H1 (cell line): Measurements from ENCODE around the gene EEF1AKMT3. TPM values are rescaled to one million over a fixed set of nuclear protein-coding genes. Genes with fewer than 3 reads are reported as not detected.

Experiments used
- CTCF ChIA-PET: fragments of 300-600 bp; sonication (Branson Sonifier 250); formaldehyde crosslinking; loops from one replicate; lab custom pipeline; 2021; ENCODE audit not compliant: partially characterized antibody; lab: Charles Lee
- POLR2A ChIA-PET: fragments of 300-600 bp; sonication (Branson Sonifier 250); formaldehyde crosslinking; loops from one replicate; lab custom pipeline; 2021; ENCODE audit warnings: inconsistent platforms; ENCODE audit not compliant: partially characterized antibody; lab: Charles Lee
- DNase-seq, 2 experiments: peaks; one replicate each; pipeline versions ENCODE4 v3.0.0 to v3.0.0-alpha.2; 2010 to 2022; ENCODE audit warnings: low spot score in 2 of 2, low read depth in 1 of 2, mixed read lengths in 1 of 2
- FAIRE-seq: peaks from 2 replicates; lab custom pipeline; 2011; peaks lifted over from hg19 to GRCh38; lab: Jason Lieb, UNC
- H2AFZ ChIP-seq: 2 replicates; pipeline ENCODE4 v1.8.1; 2012; ENCODE audit warnings: low read length, inconsistent platforms
- H2AK5ac ChIP-seq: 2 replicates; pipeline ENCODE4 v1.6.1; 2013; ENCODE audit warnings: low read depth, low read length
- H2BK120ac ChIP-seq: replicated peaks from 2 replicates; pipeline ENCODE3; 2013; ENCODE audit warnings: low read depth, low read length, inconsistent platforms
- H2BK12ac ChIP-seq: 2 replicates; pipeline ENCODE4 v1.6.1; 2013; ENCODE audit warnings: low read depth, low read length
- H2BK15ac ChIP-seq: 2 replicates; pipeline ENCODE4 v1.6.1; 2013; ENCODE audit warnings: low read length
- H2BK20ac ChIP-seq: 2 replicates; pipeline ENCODE4 v1.6.1; 2013; ENCODE audit warnings: low read length
- H2BK5ac ChIP-seq: 2 replicates; pipeline ENCODE4 v1.6.1; 2013; ENCODE audit warnings: low read depth, low read length
- H3K14ac ChIP-seq: 2 replicates; pipeline ENCODE4 v1.6.1; 2013; ENCODE audit warnings: inconsistent platforms; ENCODE audit not compliant: insufficient read length
- H3K18ac ChIP-seq: 2 replicates; pipeline ENCODE4 v1.6.1; 2013; ENCODE audit warnings: low read length; ENCODE audit errors: extremely low read depth
- H3K23ac ChIP-seq: 2 replicates; pipeline ENCODE4 v1.6.1; 2013; ENCODE audit warnings: inconsistent platforms; ENCODE audit not compliant: insufficient read length
- H3K23me2 ChIP-seq: 2 replicates; pipeline ENCODE4 v1.6.1; 2013; ENCODE audit warnings: low read depth, low read length
- H3K27ac ChIP-seq: 2 replicates; pipeline ENCODE4 v1.6.1; 2011; ENCODE audit warnings: low read depth, low read length, inconsistent platforms
- H3K27me3 ChIP-seq, 4 experiments: replicated peaks in 1 of 4; 1 replicate in 1 of 4; 2 replicates in 3 of 4; pipeline versions ENCODE4 v1.6.1 to v1.8.1; 2011 to 2013; ENCODE audit warnings: low read length in 3 of 4, mild to moderate bottlenecking in 3 of 4, inconsistent platforms in 2 of 4, mixed read lengths in 2 of 4, moderate library complexity in 1 of 4; ENCODE audit not compliant: control insufficient read depth in 3 of 4, insufficient read depth in 3 of 4; ENCODE audit errors: extremely low read depth in 1 of 4
- H3K36me3 ChIP-seq, 4 experiments: 2 replicates each; pipeline versions ENCODE4 v1.6.1 to v1.8.1; 2011 to 2013; ENCODE audit warnings: mild to moderate bottlenecking in 4 of 4, low read length in 3 of 4, moderate library complexity in 2 of 4, control low read depth in 1 of 4, inconsistent platforms in 1 of 4; ENCODE audit not compliant: insufficient read depth in 4 of 4, control insufficient read depth in 2 of 4
- H3K4ac ChIP-seq: replicated peaks from 2 replicates; pipeline ENCODE3; 2013; ENCODE audit warnings: low read length, low read depth, mixed read lengths, inconsistent platforms; ENCODE audit not compliant: insufficient read length
- H3K4me1 ChIP-seq, 4 experiments: replicated peaks in 1 of 4; 1 replicate in 1 of 4; 2 replicates in 3 of 4; pipeline versions ENCODE4 v1.6.1 to v1.8.1; 2011 to 2013; ENCODE audit warnings: low read length in 3 of 4, inconsistent platforms in 2 of 4, mixed read lengths in 1 of 4; ENCODE audit not compliant: insufficient read depth in 4 of 4, control insufficient read depth in 3 of 4
- H3K4me2 ChIP-seq, 2 experiments: 2 replicates each; pipeline versions ENCODE4 v1.6.1 to v1.8.1; 2011 to 2013; ENCODE audit warnings: low read depth in 2 of 2, low read length in 2 of 2, control low read depth in 1 of 2, inconsistent platforms in 1 of 2, mild to moderate bottlenecking in 1 of 2; ENCODE audit not compliant: insufficient read depth in 1 of 2
- H3K4me3 ChIP-seq, 4 experiments: fragments of 200-600, 300-600 bp in 1 of 4; sonication (generic), shearing (Covaris generic), sonication (Bioruptor Twin) in 1 of 4; 2 replicates each; pipeline versions ENCODE4 v1.5.1 to v1.8.1; 2011 to 2016; ENCODE audit warnings: low read length in 4 of 4, low read depth in 3 of 4, control low read depth in 2 of 4, inconsistent platforms in 2 of 4, mild to moderate bottlenecking in 2 of 4, mixed read lengths in 1 of 4, moderate library complexity in 1 of 4; ENCODE audit not compliant: insufficient read depth in 2 of 4; ENCODE audit errors: extremely low read depth in 1 of 4
- H3K56ac ChIP-seq: replicated peaks from 2 replicates; pipeline ENCODE3; 2013; ENCODE audit warnings: low read depth, mild to moderate bottlenecking, mixed read lengths, low read length, inconsistent platforms; ENCODE audit not compliant: insufficient read length
- H3K79me1 ChIP-seq: 2 replicates; pipeline ENCODE4 v1.6.1; 2013; ENCODE audit warnings: low read depth, low read length, control low read depth
- H3K79me2 ChIP-seq, 2 experiments: 2 replicates each; pipeline versions ENCODE4 v1.6.1 to v1.8.1; 2012 to 2013; ENCODE audit warnings: low read length in 2 of 2, mild to moderate bottlenecking in 2 of 2, inconsistent platforms in 1 of 2; ENCODE audit not compliant: insufficient read depth in 2 of 2, control insufficient read depth in 1 of 2
- H3K9ac ChIP-seq, 4 experiments: replicated peaks in 1 of 4; 1 replicate in 1 of 4; 2 replicates in 3 of 4; pipeline versions ENCODE4 v1.6.1 to v1.8.1; 2011 to 2013; ENCODE audit warnings: low read depth in 3 of 4, low read length in 3 of 4, control low read depth in 2 of 4, mild to moderate bottlenecking in 2 of 4, moderate library complexity in 2 of 4, inconsistent platforms in 1 of 4; ENCODE audit errors: extremely low read depth in 1 of 4
- H3K9me3 ChIP-seq, 2 experiments: 2 replicates each; pipeline versions ENCODE4 v1.6.1 to v1.8.1; 2012 to 2013; ENCODE audit warnings: mild to moderate bottlenecking in 2 of 2, moderate library complexity in 2 of 2, control low read depth in 1 of 2, inconsistent platforms in 1 of 2, low read depth in 1 of 2, low read length in 1 of 2, mixed read lengths in 1 of 2; ENCODE audit not compliant: insufficient read depth in 2 of 2
- H4K20me1 ChIP-seq, 2 experiments: replicated peaks in 1 of 2; 2 replicates each; pipeline versions ENCODE3 to v1.8.1; 2011 to 2013; ENCODE audit warnings: inconsistent platforms in 2 of 2, low read length in 2 of 2, mild to moderate bottlenecking in 1 of 2; ENCODE audit not compliant: insufficient read depth in 2 of 2, control insufficient read depth in 1 of 2
- H4K5ac ChIP-seq: 2 replicates; pipeline ENCODE4 v1.6.1; 2013; ENCODE audit warnings: low read length, low read depth, mixed read lengths, inconsistent platforms; ENCODE audit not compliant: insufficient read length
- H4K8ac ChIP-seq: 2 replicates; pipeline ENCODE4 v1.8.0; 2013; ENCODE audit warnings: mild to moderate bottlenecking, moderate library complexity, low read length, inconsistent platforms; ENCODE audit not compliant: insufficient read depth; ENCODE audit errors: extremely low read depth
- H4K91ac ChIP-seq: replicated peaks from 2 replicates; pipeline ENCODE3; 2013; ENCODE audit warnings: low read length, mixed read lengths, inconsistent platforms; ENCODE audit not compliant: insufficient read length
- BCL11A ChIP-seq, 2 experiments: IDR thresholded peaks; one replicate each; pipeline ENCODE4 v1.6.1; 2011; ENCODE audit warnings: low read depth in 2 of 2, low read length in 2 of 2, mild to moderate bottlenecking in 2 of 2
- HDAC2 ChIP-seq, 2 experiments: fragments of 300-600 bp in 1 of 2; sonication (generic) in 1 of 2; IDR thresholded peaks; 2 replicates each; pipeline ENCODE4 v1.6.1; 2011 to 2012; ENCODE audit warnings: low read depth in 2 of 2, low read length in 2 of 2, mild to moderate bottlenecking in 2 of 2, moderate library complexity in 2 of 2, borderline replicate concordance in 1 of 2, inconsistent platforms in 1 of 2
- NANOG ChIP-seq: IDR thresholded peaks from 2 replicates; pipeline ENCODE4 v1.6.1; 2011; ENCODE audit warnings: low read length, low read depth, mild to moderate bottlenecking, inconsistent platforms; ENCODE audit not compliant: insufficient read depth, poor library complexity, severe bottlenecking
- SIN3A ChIP-seq, 2 experiments: IDR thresholded peaks in 1 of 2; conservative IDR thresholded peaks in 1 of 2; 2 replicates each; pipeline ENCODE4 v1.6.1; 2011 to 2012; ENCODE audit warnings: low read length in 2 of 2, improper control_type of control experiment in 1 of 2, low read depth in 1 of 2, mild to moderate bottlenecking in 1 of 2
- SIRT6 ChIP-seq: IDR thresholded peaks from one replicate; pipeline ENCODE4 v1.7.1; 2012; ENCODE audit warnings: low read length, inconsistent platforms
- TBP ChIP-seq: IDR thresholded peaks from 2 replicates; pipeline ENCODE4 v1.6.1; 2011; ENCODE audit warnings: low read depth, low read length, improper control_type of control experiment
- TEAD4 ChIP-seq: IDR thresholded peaks from 2 replicates; pipeline ENCODE4 v1.6.1; 2012; ENCODE audit warnings: low read depth, low read length, inconsistent platforms, mixed read lengths
- USF2 ChIP-seq: IDR thresholded peaks from 2 replicates; pipeline ENCODE4 v1.6.1; 2011; ENCODE audit warnings: low read length, improper control_type of control experiment
- WGBS, 2 experiments: shearing (Covaris generic) in 1 of 2; methylation state at CpG; one replicate each; pipeline versions ENCODE4 v1.1.6 to v1.1.7; 2013 to 2015; ENCODE audit warnings: low lambda C conversion rate in 2 of 2, mixed read lengths in 2 of 2, inconsistent platforms in 1 of 2, low coverage in 1 of 2, missing lambda C conversion rate in 1 of 2; ENCODE audit not compliant: insufficient replicate concordance in 2 of 2, insufficient coverage in 1 of 2, insufficient read length in 1 of 2; ENCODE audit errors: extremely low coverage in 1 of 2, missing lambda C conversion rate in 1 of 2; 5-methylcytosine and 5-hydroxymethylcytosine counted together
- polyA plus RNA-seq, 7 experiments: library from polyadenylated mRNA; depleted of rRNA in 3 of 7; stranded (reverse) in 5 of 7; unstranded in 2 of 7; fragments of >200 nt in 5 of 7; fragments of 200-250 nt in 2 of 7; gene quantifications; 1 replicate in 5 of 7; 2 replicates in 1 of 7; 4 replicates in 1 of 7; pipeline versions ENCODE4 v1.2.1 to v1.2.3, GENCODE V29; 2011 to 2013; ENCODE audit warnings: missing spikeins in 2 of 7, mixed read lengths in 2 of 7
- total RNA-seq: library from RNA; stranded (reverse); fragmentation: NEBNext Ultra II Directional; extraction: Animal tissue kit (Norgen Biotek cat#: 25700); gene quantifications from 2 replicates; pipeline ENCODE4 v1.2.1, GENCODE V29; 2021

Gene EEF1AKMT3
- total and polyA plus RNA-seq, 2 of the 8 experiments (the other 6 are each of a cell fraction or from before 2014, with no cell fraction given) = 3.1 to 4.4 TPM

- ChIA-PET CTCF (interaction anchor here (0.6 to 2.2 kb wide), 35 partner anchors 8 to 818 kb away, joined by 3 to 40 read pairs (median 4); partner anchors contain the start of genes ATP23, AVIL, B4GALNT1 and CYP27B1), POLR2A (interaction anchor here (0.9 to 3.3 kb wide), 9 partner anchors 8 to 236 kb away, joined by 3 to 25 read pairs (median 5); partner anchors contain the start of genes CYP27B1, DDIT3, EEF1AKMT3 and METTL1)
- WGBS, 2 experiments = 17% methylated on average over 22 of the region's 22 CpGs; no CpG with 5 or more reads in 1 of the 2 experiments
- H2AK5ac ChIP-seq = no peak overlapping the region
- peaks cover 0 to 4% of the 10 kb centered on the region in 2 experiments; a peak in 2 of 4 replicates for H3K79me2 ChIP-seq
- H3K23me2 ChIP-seq = peaks cover 10% of the 10 kb centered on the region
- H3K18ac ChIP-seq = no peak overlapping the region
- no peak overlapping the region for H3K27ac ChIP-seq
- no peak overlapping the region for H2BK20ac ChIP-seq
- peak in 1 of 2 experiments; percentile 88 for DNase-seq
- no peak overlapping the region for H3K4ac ChIP-seq
- peaks cover 3 to 15% of the 10 kb centered on the region in 2 experiments for H4K20me1 ChIP-seq
- no peaks in the 10 kb centered on the region for H3K9me3 ChIP-seq
- no peak overlapping the region for H3K56ac ChIP-seq
- no peak overlapping the region for H4K8ac ChIP-seq
- H3K4me1 ChIP-seq = peaks cover 0 to 21% (median 7%) of the 10 kb centered on the region in 4 experiments; a peak in 6 of 7 replicates
- H3K14ac ChIP-seq = no peak overlapping the region
- peaks cover under 1% of the 10 kb centered on the region; the same call in 1 of the 2 replicates for H3K79me1 ChIP-seq
- peak overlapping the region; percentile 82 to 99 for H3K4me2 ChIP-seq
- H3K4me3 ChIP-seq = peak overlapping the region in 2 of 4 experiments; percentile 82 to 96; a peak in 5 of 8 replicates
- peaks cover 0 to 4% (median 0%) of the 10 kb centered on the region in 4 experiments; a peak in 2 of 8 replicates for H3K36me3 ChIP-seq
- H3K9ac ChIP-seq = no peak overlapping the region
- no peak overlapping the region for H2BK5ac ChIP-seq
- no peak overlapping the region for H2BK15ac ChIP-seq
- peaks cover 8 to 33% (median 26%) of the 10 kb centered on the region in 4 experiments for H3K27me3 ChIP-seq
- H2BK12ac ChIP-seq = no peak overlapping the region
- no peak overlapping the region for H3K23ac ChIP-seq
- H4K5ac ChIP-seq = no peak overlapping the region
- no peak overlapping the region for H4K91ac ChIP-seq
- H2AFZ ChIP-seq = no peak overlapping the region
- no peak for FAIRE-seq
- no peak overlapping the region for H2BK120ac ChIP-seq
- no peak for TF ChIP-seq BCL11A (IDR thresholded peaks at IDR 0.05; ENCODE audit: low read depth in 2 of 2, low read length in 2 of 2)
- TF ChIP-seq TBP = no peak
- no peak for TF ChIP-seq SIRT6
- TF ChIP-seq HDAC2 (IDR thresholded peaks at IDR 0.05; ENCODE audit: borderline replicate concordance in 1 of 2, low read depth in 2 of 2, low read length in 2 of 2) = no peak
- no peak for TF ChIP-seq USF2
- TF ChIP-seq SIN3A (conservative IDR thresholded peaks at IDR 0.05 in 1 of 2, IDR thresholded peaks at IDR 0.05 in 1 of 2; ENCODE audit: low read depth in 1 of 2, low read length in 2 of 2) = peak; percentile 42 to 76; a peak in 1 of 4 replicates
- no peak for TF ChIP-seq TEAD4
- no peak for TF ChIP-seq NANOG
Observed at GRCh38 chr12:57756406-57757341, 15.7 kb upstream of the EEF1AKMT3 start.
